ENCODE data around the gene YAF2. TPM values are rescaled to one million over a fixed set of nuclear protein-coding genes. Genes with fewer than 3 reads are reported as not detected.

The YAF2 gene
- total RNA-seq, 1 experiment from 2014 or later: 17.7 TPM

- no peak for DNase-seq (ENCODE audit: extremely low read depth, low read depth)
Measured at GRCh38 chr12:42156232-42156631, 81.8 kb downstream of the YAF2 start.

GRCh38 chr12:42145552-42146215, 92.4 kb downstream of the YAF2 start:
- DNase-seq (ENCODE audit: extremely low read depth, low read depth): no peak

GRCh38 chr12:42145197-42145549, 92.9 kb downstream of the YAF2 start:
- DNase-seq (ENCODE audit: extremely low read depth, low read depth): no peak

GRCh38 chr12:42144408-42145196, 93.4 kb downstream of the YAF2 start, which contains the start of gene GXYLT1:
TSS of gene GXYLT1 (minus strand) at chr12:42144874. CDS start at chr12:42144646, 228 bp downstream.
- peak; percentile 92 for DNase-seq (ENCODE audit: extremely low read depth, low read depth)

GRCh38 chr12:42144158-42144407, 94.0 kb downstream of the YAF2 start:
- DNase-seq (ENCODE audit: extremely low read depth, low read depth): no peak

GRCh38 chr12:42143452-42144157, 94.4 kb downstream of the YAF2 start:
- DNase-seq (ENCODE audit: extremely low read depth, low read depth): no peak

GRCh38 chr12:42141981-42142606, 96.0 kb downstream of the YAF2 start:
- DNase-seq (ENCODE audit: extremely low read depth, low read depth): no peak

GRCh38 chr12:42140901-42141300, 97.1 kb downstream of the YAF2 start:
- DNase-seq (ENCODE audit: extremely low read depth, low read depth): no peak

- no peak for DNase-seq (ENCODE audit: extremely low read depth, low read depth)
Measured at GRCh38 chr12:42135259-42135814, 102.7 kb downstream of the YAF2 start.

- no peak for DNase-seq (ENCODE audit: extremely low read depth, low read depth)
Measured at GRCh38 chr12:42130672-42131402, 107.2 kb downstream of the YAF2 start.

- DNase-seq (ENCODE audit: extremely low read depth, low read depth): peak; percentile 75
Measured at GRCh38 chr12:42129595-42130204, 108.3 kb downstream of the YAF2 start.

- DNase-seq (ENCODE audit: extremely low read depth, low read depth): no peak
Measured at GRCh38 chr12:42128888-42129287, 109.2 kb downstream of the YAF2 start.

- DNase-seq (ENCODE audit: extremely low read depth, low read depth): peak; percentile 52
Measured at GRCh38 chr12:42128327-42128726, 109.7 kb downstream of the YAF2 start.

- DNase-seq (ENCODE audit: extremely low read depth, low read depth): no peak
Measured at GRCh38 chr12:42126963-42127362, 111.1 kb downstream of the YAF2 start.

GRCh38 chr12:42125388-42125767, 112.7 kb downstream of the YAF2 start:
- DNase-seq (ENCODE audit: extremely low read depth, low read depth): no peak

GRCh38 chr12:42124764-42125387, 113.2 kb downstream of the YAF2 start:
- DNase-seq (ENCODE audit: extremely low read depth, low read depth): no peak

GRCh38 chr12:42119085-42119633, 118.9 kb downstream of the YAF2 start:
- no peak for DNase-seq (ENCODE audit: extremely low read depth, low read depth)

- no peak for DNase-seq (ENCODE audit: extremely low read depth, low read depth)
Measured at GRCh38 chr12:42118136-42118879, 119.7 kb downstream of the YAF2 start.

GRCh38 chr12:42109031-42109430, 129.0 kb downstream of the YAF2 start:
- DNase-seq (ENCODE audit: extremely low read depth, low read depth): no peak
